Superior temporal gyrus (tissue), 1 donor: ENCODE measurements around the gene MAP3K3.
A peak's percentile ranks its signal among the peaks of the same experiment; 100 is the strongest.

ENCODE experiments used
- DNase-seq: peaks from one replicate; pipeline ENCODE4 v3.0.0-alpha.2; 2016; ENCODE audit errors: extremely low spot score

Gene MAP3K3

GRCh38 chr17:63621684-63622573 lies at the start of gene MAP3K3:
TSS of gene MAP3K3 (plus strand) at chr17:63622417. CDS start at chr17:63622760, 343 bp downstream.
- DNase-seq: peak; percentile 100

DNA sequence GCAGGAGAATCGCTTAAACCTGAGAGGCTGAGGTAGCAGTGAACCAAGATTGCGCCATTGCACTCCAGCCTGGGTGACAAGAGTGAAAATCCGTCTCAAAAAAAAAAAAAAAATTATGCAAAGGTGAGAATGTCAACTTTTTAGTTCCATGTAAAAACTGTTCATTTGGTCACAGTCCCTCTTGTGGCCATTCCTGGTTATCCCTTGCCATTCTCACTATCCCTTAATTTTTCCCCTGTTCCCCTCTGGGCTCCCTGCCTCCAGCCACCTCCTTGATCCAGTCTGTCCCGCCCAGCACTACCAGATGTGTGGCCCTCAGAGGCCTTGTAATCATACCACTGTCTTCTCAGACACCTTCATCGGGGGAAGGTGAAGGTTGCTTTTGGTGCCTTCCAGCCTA lies 48.6 kb upstream of the MAP3K3 start:
- no peak for DNase-seq

DNA sequence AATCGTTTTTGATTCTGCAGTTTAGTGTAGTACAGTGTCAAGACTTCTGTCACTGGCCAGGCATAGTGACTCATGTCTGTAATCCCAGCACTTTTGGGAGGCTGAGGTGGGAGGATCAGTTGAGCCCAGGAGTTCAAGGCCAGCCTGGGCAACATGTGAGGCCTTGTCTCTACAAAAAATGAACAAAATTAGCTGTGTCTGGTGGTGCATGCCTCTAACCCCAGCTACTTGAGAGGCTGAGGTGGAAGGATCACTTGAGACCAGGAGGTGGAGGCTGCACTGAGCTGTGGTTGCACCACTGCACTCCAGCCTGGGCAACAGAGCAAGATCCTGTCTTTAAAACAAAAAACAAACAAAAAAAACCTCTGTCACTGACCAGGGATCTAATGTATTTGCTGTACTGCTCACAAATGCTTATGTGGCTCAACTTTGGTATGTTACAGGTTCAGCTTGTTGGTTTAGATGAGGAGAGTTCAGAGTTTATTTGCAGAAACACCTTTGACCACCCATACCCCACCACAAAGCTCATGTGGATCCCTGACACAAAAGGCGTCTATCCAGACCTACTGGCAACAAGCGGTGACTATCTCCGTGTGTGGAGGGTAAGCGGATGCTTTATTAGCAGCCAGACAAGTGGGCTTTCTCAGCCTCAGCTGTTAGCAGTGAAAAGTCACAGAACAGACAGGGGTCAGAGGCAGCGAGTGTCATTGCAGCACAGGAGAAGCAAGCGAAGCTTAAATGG lies 44.0 kb upstream of the MAP3K3 start:
- DNase-seq: no peak

GRCh38 chr17:63578769-63579111 lies 43.5 kb upstream of the MAP3K3 start:
- no peak for DNase-seq

- no peak for DNase-seq
Measured at GRCh38 chr17:63579633-63580032, 42.6 kb upstream of the MAP3K3 start.

- DNase-seq: no peak
Measured at GRCh38 chr17:63587770-63588169, 34.4 kb upstream of the MAP3K3 start.

GRCh38 chr17:63588797-63589196 lies 33.4 kb upstream of the MAP3K3 start:
- DNase-seq: no peak

DNA sequence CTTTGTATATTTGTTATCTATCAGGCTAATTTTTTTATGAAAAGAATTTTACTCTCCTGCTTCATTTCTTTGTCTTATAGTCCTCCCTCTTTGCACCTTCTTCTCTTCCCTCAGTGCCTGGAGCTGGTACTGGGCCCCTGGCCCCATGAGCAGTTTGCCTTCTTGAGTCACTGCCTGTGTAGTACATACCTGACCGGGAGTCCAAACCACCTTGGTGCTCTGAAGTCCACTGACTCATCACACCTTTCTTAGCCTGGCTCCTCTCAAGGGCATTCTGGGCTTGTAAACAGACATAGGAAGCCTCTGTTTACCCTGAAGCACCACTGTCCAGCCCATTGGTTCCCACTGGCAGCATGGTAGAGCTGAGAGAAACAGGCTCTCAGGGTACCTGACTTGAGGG lies 32.6 kb upstream of the MAP3K3 start:
- DNase-seq: no peak

DNA sequence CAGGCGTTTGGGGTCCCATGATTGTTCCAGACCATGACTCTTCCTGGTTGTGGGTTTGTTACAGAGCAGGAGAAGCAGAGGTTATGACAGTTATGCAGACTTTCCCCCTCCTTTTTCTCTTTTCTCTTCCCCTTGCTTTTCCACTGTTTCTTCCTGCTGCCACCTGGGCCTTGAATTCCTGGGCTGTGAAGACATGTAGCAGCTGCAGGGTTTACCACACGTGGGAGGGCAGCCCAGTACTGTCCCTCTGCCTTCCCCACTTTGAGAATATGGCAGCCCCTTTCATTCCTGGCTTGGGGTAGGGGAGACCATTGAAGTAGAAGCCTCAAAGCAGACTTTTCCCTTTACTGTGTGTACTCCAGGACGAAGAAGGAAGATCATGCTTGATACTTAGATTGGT lies 29.4 kb upstream of the MAP3K3 start:
- no peak for DNase-seq

- no peak for DNase-seq
Measured at GRCh38 chr17:63595132-63595531, 27.1 kb upstream of the MAP3K3 start.

DNA sequence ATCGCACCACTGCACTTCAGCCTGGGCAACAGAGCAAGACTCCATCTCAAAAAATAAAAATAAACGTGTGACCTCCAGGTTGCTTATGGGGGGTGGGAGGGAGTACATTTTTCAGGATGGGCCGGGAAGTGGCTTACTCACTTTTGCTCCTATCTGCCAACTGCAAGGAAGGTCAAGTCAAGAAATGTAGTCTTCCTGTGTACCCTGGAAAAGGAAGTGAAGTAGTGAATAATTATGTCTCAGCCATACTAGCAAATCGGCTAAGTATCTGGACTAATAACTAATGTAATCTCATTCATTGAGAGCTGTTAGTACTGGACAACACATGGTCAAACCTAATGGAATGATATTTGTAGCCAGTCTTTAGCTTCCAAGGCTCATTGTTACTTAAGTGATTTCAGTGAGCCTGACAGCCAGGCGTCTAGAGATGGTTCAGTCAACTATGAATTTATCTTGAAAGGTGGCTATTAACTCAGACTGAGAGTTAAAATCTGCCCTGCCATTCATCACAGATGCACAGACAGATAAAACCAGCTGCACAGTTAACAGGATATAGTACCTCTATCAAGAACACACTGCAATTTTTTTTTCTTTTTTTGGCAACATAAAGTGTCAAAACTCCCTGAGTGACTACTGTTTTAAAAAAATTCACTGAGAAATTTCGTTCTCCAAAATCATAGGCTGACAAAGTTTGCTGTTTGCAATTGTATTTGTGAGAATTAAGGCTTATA lies 25.2 kb upstream of the MAP3K3 start:
- no peak for DNase-seq

DNA sequence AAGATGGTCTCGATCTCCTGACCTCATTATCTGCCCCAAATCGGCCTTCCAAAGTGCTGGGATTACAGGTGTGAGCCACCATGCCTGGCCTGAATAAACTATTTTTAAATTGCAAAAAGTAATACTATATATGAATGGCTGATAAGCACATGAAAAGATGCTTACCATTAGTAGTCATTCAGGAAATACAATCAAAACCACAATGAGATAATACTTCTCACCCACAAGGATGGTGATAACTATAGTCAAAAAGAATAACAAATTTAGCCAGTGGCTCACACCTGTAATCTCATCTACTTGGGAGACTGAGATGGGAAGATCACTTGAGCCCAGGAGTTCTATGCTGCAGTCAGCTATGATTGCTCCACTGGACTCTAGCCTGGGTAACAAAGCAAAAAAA lies 23.9 kb upstream of the MAP3K3 start:
- DNase-seq: no peak

- peak; percentile 87 for DNase-seq
Measured at GRCh38 chr17:63600569-63601438, 21.4 kb upstream of the MAP3K3 start, which contains the start of gene TACO1. TSS of gene TACO1 (plus strand) at chr17:63600895. CDS start at chr17:63601084, 189 bp downstream.

DNA sequence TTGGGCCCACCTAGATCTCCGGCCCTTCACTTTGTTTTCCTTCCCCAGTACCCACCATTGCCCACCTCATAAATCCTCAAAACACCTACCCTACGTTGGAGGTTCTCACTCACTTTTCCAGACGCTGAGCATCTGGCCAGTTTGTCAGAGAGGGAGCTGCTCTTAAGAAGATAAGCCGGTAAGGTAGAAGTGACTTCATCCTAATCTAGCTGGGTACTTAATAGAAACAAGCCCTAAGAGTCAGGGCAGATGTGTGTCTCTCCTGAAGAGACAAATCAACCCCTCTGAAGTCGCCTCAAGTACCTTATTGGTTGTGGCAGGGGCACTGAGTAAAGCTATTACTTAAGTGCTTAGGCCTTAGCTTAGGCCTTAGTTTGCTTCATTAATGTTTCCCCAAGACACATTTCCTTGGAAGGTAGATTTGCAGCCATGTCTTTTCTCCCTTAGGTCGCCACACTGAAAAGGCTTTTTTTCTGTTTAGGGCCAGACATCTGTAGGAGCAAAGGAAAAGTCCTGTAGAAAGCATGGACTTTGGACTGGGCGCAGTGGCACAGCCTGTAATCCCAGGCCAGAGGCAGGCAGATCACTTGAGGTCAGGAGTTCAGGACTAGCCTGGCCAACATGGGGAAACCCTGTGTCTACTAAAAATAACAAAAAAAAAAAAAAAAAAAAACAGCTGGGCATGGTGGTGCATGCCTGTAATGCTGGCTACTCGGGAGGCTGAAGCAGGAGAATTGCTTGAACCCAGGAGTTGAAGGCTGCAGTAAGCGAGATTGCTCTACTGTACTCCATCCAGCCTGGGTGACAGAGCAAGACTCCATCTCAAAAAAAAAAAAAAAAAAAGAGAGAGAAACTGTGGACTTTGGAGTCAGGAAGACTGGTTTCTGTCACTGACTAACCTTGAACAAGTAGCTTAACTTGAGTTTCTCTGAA lies 20.5 kb upstream of the MAP3K3 start:
- no peak for DNase-seq

GRCh38 chr17:63609816-63610573 lies 12.2 kb upstream of the MAP3K3 start:
- DNase-seq: no peak

- DNase-seq: no peak
Measured at GRCh38 chr17:63610854-63611253, 11.4 kb upstream of the MAP3K3 start.

DNA sequence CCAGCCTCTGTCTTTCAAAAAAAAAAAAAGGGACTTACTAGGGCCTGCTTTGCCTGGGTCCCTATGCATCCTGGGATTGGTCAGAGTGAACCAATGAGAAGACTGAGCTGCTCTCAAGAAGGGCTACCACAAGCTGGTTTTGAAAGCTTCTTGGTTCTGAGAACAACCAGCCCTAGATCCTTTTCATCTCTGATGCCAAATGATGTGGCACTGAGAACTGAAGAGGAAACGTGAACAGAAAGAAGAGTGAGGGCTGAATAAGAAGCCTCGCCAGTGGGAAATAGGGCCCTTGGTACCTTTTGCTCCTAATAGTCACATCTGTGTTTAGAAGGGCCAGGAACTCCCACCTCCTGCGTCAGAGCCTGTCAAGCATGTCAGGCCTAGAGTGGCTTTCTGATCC lies 10.9 kb upstream of the MAP3K3 start:
- DNase-seq: no peak

DNA sequence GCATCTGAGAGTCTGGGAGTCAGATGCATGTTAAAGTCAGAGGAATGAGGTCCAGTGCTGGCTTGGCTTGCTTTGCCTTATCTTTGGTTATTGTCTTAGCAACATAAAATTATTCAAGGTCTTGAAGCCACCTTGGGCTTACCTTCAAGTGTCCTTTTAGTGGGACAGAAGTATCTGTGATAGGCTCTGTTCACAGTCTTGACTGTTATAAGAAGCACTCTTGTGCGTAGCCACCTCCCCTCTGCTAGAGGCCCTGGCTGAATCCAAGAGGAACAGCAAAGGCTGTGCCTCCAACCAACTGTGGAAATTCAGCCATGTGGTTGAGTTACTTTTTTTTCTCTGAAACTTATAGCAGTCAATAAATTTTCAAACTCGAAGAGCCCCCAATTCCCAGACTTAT lies 8.6 kb upstream of the MAP3K3 start:
- no peak for DNase-seq

DNA sequence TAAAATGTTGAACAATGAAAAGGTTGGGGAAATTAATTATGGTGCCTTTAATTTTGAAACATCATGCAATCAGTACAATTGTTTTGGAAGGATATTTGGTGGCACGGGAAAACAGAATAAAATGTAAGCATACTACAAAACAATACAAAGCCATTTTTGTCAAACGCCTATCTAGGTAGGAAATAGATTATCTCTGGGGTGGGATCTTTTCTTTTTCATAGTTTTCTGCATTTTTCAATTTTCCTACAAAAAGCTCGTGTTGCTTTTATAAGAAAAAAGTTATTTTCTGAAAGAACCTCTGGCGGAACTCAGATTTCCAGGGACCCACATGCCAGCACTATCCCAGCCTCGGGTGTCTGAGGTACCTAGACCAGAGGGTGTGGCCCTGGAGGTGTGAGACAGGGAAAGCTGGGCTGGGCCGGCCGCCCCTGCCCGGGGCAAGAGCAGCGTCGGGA lies 961 bp upstream of the MAP3K3 start:
- peak; percentile 29 for DNase-seq
